GM15510 (cell line): ENCODE data around the gene NDUFA13.

Source experiments
- POLR2A ChIP-seq: IDR thresholded peaks from 3 replicates; pipeline ENCODE4 v1.6.1; 2011; ENCODE audit warnings: borderline replicate concordance; ENCODE audit not compliant: insufficient read length; ENCODE audit errors: extremely low read depth

The NDUFA13 gene

DNA sequence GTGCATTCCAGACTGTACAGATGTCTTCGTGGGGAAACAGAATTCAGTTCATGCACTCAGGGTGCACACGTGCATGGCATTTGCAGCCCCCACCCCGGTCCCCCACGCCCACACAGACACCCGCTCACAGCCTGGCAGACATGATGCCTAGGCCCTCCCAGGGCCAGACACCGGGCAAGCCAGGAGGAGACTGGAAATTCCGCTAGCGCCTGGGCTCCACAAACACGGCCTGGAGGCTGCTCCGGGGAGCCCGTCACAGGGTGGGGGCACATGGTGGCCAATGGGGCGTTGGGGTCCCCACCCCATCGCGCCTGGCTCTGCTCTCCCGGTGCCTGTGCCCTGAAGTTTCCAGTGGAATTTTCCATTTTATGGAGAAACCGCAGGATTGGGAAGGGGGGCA is 25.6 kb downstream of the NDUFA13 start:
- TF ChIP-seq POLR2A = no peak

DNA sequence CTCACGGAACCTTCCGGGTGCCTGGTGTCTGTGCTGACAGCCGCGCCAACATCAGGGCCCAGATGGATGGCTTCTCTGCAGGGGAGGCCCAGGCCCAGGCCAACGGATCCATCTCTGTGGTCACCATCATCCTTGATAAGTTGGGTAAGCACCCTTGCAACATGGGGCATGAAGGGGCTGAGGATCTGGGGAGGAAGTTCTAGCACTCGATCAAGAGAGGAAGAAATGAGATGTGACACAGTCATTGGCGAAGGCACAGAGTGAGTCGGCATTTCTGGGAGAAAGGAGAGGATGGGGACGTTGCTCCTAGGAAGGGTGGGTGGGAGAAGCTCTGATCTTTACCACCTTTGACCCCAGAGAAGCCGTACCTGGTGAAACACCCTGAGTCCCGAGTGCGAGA is 26.5 kb downstream of the NDUFA13 start:
- TF ChIP-seq POLR2A = no peak

- TF ChIP-seq POLR2A = no peak
Observed at GRCh38 chr19:19543101-19543500, 27.1 kb downstream of the NDUFA13 start.

- TF ChIP-seq POLR2A = no peak
Observed at GRCh38 chr19:19543640-19544039, 27.6 kb downstream of the NDUFA13 start.

DNA sequence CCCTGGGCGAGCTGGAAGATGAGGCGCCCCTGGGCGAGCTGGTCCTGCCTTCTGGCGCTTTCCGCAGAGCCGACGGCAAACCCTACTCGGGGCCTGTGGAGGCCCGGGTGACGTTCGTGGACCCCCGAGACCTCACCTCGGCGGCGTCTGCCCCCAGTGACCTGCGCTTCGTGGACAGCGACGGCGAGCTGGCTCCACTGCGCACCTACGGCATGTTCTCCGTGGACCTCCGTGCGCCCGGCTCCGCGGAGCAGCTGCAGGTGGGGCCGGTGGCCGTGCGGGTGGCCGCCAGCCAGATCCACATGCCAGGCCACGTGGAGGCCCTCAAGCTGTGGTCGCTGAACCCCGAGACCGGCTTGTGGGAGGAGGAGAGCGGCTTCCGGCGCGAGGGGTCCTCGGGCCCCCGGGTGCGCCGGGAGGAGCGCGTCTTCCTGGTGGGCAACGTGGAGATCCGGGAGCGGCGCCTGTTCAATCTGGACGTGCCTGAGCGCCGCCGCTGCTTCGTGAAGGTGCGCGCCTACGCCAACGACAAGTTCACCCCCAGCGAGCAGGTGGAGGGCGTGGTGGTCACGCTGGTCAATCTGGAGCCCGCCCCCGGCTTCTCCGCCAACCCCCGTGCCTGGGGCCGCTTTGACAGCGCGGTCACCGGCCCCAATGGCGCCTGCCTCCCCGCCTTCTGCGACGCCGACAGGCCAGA is 28.4 kb downstream of the NDUFA13 start:
- TF ChIP-seq POLR2A = no peak

DNA sequence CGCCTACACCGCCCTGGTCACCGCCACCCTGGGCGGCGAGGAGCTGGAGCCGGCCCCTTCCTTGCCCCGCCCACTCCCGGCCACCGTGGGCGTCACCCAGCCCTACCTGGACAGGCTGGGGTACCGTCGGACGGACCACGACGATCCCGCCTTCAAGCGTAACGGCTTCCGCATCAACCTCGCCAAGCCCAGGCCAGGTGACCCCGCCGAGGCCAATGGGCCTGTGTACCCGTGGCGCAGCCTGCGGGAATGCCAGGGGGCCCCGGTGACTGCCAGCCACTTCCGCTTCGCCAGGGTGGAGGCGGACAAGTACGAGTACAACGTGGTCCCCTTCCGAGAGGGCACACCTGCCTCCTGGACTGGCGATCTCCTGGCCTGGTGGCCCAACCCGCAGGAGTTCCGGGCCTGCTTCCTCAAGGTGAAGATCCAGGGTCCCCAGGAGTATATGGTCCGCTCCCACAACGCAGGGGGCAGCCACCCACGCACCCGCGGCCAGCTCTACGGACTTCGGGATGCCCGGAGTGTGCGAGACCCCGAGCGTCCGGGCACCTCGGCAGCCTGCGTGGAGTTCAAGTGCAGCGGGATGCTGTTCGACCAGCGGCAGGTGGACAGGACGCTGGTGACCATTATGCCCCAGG is 29.0 kb downstream of the NDUFA13 start:
- TF ChIP-seq POLR2A = no peak

- no peak for TF ChIP-seq POLR2A
Observed at GRCh38 chr19:19545707-19546106, 29.7 kb downstream of the NDUFA13 start.

DNA sequence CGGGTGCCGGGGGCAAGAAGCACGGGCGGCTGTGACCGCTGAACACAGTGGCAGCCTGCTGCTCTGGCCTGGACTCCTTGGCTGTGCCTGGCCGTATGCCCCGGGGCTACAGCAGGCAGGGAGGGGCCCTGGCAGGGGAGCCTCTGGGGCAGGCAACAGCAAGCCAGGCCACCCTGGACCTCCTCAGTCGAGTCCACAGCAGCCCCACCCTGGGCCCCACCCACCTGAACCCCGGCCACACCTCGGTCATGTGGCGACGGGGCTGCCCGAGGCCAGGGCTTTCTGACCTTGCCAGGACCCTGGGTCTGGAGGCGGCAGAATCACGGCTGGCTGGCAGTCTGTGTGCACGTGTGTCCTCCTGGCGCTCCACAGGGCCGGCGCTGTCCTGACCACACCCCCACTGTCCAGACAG is 30.7 kb downstream of the NDUFA13 start:
- TF ChIP-seq POLR2A = no peak

DNA sequence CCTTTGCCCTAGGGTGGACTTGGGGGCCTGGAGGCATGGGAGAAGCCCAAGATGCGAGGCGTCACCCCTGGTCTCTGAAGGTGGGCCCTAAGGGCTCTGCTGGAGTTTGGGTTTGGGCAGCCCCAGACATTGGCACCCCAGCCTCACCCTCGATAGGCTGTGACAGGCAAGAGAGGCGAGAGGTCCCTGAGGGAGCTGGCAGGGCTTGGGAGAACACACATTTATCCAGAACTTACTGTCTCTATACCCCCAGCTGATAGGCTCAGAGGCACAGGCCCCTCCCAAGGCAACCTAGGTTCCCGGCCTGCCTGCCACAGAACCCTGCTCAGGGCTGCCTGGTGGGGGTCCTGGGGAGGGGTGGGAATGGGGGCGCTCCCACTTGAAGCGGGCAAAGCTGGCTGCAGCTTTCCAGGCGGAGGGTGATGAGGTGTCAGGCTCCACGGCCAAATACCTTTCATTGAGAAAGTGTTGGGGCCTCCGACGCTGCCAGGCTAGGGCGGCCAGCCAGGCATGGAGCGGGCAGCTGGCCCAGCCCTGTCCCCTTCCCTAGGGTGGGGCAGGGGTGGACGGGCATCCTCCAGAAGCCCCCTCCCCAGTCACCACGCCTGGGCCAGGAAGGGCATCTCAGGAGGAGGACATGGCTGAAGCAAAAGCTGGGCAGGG is 31.8 kb downstream of the NDUFA13 start:
- no peak for TF ChIP-seq POLR2A

- no peak for TF ChIP-seq POLR2A
Observed at GRCh38 chr19:19548915-19549759, 33.1 kb downstream of the NDUFA13 start.

DNA sequence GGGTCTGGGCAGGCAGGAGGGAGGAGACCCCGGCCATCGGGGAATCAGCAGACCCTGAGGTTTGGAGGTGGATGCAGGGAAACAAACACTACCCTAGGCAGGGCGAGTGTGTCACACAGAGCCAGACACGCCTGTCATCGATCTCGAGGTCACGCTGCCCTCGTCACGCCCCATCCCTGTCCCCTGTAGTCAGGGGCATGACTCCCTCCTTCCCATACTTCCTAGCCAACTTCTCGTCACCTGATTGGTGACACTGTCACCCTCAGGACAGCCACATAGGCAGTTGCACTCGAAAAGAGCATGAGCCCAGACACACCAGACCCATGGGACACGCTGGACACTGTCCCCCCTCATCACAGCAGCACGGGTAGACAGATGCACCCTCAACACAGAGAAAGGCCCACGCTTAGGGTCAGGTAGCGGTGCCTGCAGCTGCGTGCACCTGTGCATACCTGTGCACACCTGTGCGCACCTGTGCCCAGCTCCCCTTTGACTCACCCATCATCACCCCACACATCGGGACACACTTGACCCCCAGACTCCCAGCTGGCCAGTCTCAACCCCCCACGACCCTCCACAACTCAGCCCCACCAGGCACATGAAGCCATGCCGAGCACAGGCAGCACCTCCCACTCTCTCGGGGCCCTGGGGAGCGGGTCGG is 33.9 kb downstream of the NDUFA13 start:
- TF ChIP-seq POLR2A = no peak

DNA sequence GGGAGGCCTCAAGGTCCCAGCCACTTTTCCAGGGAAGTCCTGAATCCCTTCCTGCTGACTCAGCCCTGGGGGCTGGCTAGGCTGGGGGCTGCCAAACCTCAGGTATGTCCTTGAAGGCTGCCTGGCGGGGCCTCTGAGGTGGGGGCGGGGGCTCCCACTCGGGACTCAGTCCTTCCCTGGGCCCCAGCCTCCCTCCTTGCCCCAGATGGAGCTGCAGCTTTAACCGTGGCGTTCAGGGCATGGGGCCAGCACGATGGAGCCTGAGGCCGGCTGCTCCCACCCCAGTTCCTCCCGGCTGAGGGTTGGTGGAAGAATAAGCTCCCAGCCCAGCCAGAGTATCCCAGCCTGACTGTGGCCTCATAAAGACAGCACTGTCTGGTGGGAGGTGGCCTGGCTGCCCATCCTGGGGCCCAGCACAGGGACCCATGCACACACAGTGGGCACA is 34.5 kb downstream of the NDUFA13 start:
- no peak for TF ChIP-seq POLR2A

- TF ChIP-seq POLR2A = no peak
Observed at GRCh38 chr19:19550972-19551852, 35.2 kb downstream of the NDUFA13 start.

DNA sequence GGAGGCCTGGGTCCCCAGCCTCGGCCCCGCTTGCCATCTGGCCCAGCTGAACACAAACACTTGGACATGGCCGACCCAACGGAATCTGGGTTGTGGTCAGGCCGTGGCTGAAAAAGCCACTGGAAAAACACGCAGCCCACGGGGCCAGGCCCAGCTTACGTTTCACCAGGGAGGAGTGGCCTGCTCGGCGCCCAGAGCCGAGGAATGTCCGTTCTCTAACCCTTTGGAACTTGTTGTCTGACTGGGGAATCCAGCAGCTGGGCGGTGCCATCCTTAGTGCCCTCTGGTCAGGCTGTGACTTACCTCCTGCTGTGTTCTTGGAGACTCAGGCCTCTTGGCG is 35.8 kb downstream of the NDUFA13 start:
- no peak for TF ChIP-seq POLR2A
